Sigmoid colon (tissue), 7 donors: ENCODE results near the gene IKZF4. TPM values are rescaled to one million over a fixed set of nuclear protein-coding genes. Genes with fewer than 3 reads are reported as not detected.

Source experiments
- DNase-seq: peaks from one replicate; pipeline ENCODE4 v3.0.0-alpha.2; 2019
- H3K27ac ChIP-seq, 4 donors: fragments of 200-600 bp; sonication (generic); one replicate each; pipeline ENCODE4 v1.5.1; 2016 to 2019; ENCODE audit warnings: mild to moderate bottlenecking in 1 of 4
- H3K27me3 ChIP-seq, 3 donors: fragments of 200-600 bp; sonication (generic); one replicate each; pipeline ENCODE4 v1.5.1; 2019; ENCODE audit warnings: mild to moderate bottlenecking in 1 of 3
- H3K36me3 ChIP-seq, 4 donors: fragments of 200-600 bp; sonication (generic); one replicate each; pipeline ENCODE4 v1.5.1; 2016 to 2019
- H3K4me1 ChIP-seq, 4 donors: fragments of 200-600 bp; sonication (generic); one replicate each; pipeline ENCODE4 v1.5.1; 2017 to 2019
- H3K4me3 ChIP-seq, 4 donors: fragments of 200-600 bp; sonication (generic); one replicate each; pipeline ENCODE4 v1.5.1; 2017 to 2019; ENCODE audit warnings: mild to moderate bottlenecking in 2 of 4, moderate library complexity in 1 of 4
- H3K9me3 ChIP-seq, 4 donors: fragments of 200-600 bp in 3 of 4; sonication (generic) in 3 of 4; one replicate each; pipeline versions ENCODE4 v1.5.1 to v1.6.1; 2013 to 2019
- EP300 ChIP-seq, 4 donors: sonication (generic); formaldehyde crosslinking; IDR thresholded peaks; one replicate each; pipeline ENCODE4 v1.6.1; 2017; ENCODE audit warnings: antibody characterized with exemption in 4 of 4
- POLR2A ChIP-seq, 2 donors: fragments of 450-650 bp; IDR thresholded peaks; one replicate each; pipeline ENCODE4 v1.6.1; 2016; ENCODE audit warnings: antibody characterized with exemption in 2 of 2, mild to moderate bottlenecking in 2 of 2, moderate library complexity in 2 of 2
- POLR2AphosphoS5 ChIP-seq, 4 donors: sonication (generic); formaldehyde crosslinking; IDR thresholded peaks; one replicate each; pipeline ENCODE4 v1.6.1; 2017; ENCODE audit warnings: antibody characterized with exemption in 4 of 4
- WGBS, 2 donors: extraction: QIAGEN DNeasy Blood & Tissue Kit; methylation state at CpG; one replicate each; pipeline ENCODE4 v1.1.7; 2013; 5-methylcytosine and 5-hydroxymethylcytosine counted together
- intact Hi-C: fragments of 100-400 bp; cut with DNase I; formaldehyde crosslinking; loops from one replicate; pipeline ENCODE4 v1.15.1; 2023
- polyA plus RNA-seq, 3 donors: library from polyadenylated mRNA; stranded (reverse); fragments of 200-250 nt; gene quantifications; one replicate each; pipeline ENCODE4 v1.2.3, GENCODE V29; 2013
- total RNA-seq, 4 donors: library from RNA; depleted of rRNA; stranded (reverse); fragments of >200 nt; gene quantifications; one replicate each; pipeline ENCODE4 v1.1.0, GENCODE V29; 2016
- TF ChIP-seq, protein P1 (sequence below), 4 experiments: fragments of 450-650 bp in 3 of 4; fragments of 200-600 bp in 1 of 4; IDR thresholded peaks; one replicate each; pipeline ENCODE4 v1.5.1; 2016 to 2019; ENCODE audit warnings: antibody characterized with exemption in 4 of 4, mild to moderate bottlenecking in 3 of 4, moderate library complexity in 2 of 4
- donor health status: healthy with polysubstance abuse.
- donor health status: Bipolar disorder and iron deficiency.
- donor health status: healthy.

IKZF4 gene
- total and polyA plus RNA-seq, 7 donors: 0.92 to 23.8 (median 2.4) TPM

DNA sequence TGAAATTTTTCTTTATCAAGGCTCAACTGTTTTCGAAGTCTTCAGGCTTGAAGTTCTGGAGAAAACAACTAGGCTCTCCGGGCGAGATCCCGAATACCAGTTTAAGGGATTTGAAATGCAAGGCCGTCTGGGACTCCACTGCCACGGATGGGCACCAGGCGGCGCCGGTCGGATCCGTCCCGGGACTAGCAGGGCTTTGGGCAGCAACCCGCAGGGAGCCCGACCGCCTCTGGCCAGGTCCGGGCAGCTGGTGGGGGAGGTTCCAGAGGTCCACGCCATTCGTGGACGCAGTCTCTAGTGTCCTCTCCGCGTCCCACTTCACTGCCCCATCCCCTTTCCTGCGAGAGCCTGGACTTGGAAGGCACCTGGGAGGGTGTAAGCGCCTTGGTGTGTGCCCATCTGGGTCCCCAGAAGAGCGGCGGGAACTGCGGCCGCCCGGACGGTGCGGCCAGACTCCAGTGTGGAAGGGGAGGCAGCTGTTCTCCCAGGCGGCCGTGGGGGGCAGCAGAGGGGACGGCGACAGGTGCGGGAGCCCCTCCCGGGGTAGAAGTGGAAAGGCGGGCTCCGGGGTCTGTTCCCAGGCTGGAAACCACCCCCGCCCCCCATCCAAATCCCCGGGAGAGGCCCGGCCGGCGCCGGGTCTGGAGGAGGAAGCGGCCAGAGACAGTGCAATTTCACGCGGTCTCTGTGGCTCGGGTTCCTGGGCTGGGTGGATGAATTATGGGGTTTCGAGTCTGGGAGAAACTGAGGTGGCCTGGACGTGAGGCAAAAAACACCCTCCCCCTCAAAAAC, 58.3 kb downstream of the IKZF4 start:
- Histone ChIP-seq H3K27me3 (peaks cover 0 to 14% (median 3%) of the 10 kb centered on the region in 3 donors), H3K27ac (peak overlapping the region; percentile 59 to 79 (median 76)), H3K9me3 (no peaks in the 10 kb centered on the region), H3K4me1 (peaks cover 0 to 22% (median 18%) of the 10 kb centered on the region in 4 donors), H3K4me3 (peak overlapping the region; percentile 37 to 58 (median 46)), H3K36me3 (no peaks in the 10 kb centered on the region)
- intact Hi-C loops: loop anchor here (1.0 kb wide), 1 partner anchor 25 kb away; the partner anchor contains the start of gene PA2G4
- no peak for TF ChIP-seq POLR2A (IDR thresholded peaks at IDR 0.05)
- no peak for TF ChIP-seq EP300 (IDR thresholded peaks at IDR 0.05)
- peak in 3 of 4 donors; percentile 4 to 44 (median 28) for TF ChIP-seq POLR2AphosphoS5 (IDR thresholded peaks at IDR 0.05)
- TF ChIP-seq, protein P1, sequence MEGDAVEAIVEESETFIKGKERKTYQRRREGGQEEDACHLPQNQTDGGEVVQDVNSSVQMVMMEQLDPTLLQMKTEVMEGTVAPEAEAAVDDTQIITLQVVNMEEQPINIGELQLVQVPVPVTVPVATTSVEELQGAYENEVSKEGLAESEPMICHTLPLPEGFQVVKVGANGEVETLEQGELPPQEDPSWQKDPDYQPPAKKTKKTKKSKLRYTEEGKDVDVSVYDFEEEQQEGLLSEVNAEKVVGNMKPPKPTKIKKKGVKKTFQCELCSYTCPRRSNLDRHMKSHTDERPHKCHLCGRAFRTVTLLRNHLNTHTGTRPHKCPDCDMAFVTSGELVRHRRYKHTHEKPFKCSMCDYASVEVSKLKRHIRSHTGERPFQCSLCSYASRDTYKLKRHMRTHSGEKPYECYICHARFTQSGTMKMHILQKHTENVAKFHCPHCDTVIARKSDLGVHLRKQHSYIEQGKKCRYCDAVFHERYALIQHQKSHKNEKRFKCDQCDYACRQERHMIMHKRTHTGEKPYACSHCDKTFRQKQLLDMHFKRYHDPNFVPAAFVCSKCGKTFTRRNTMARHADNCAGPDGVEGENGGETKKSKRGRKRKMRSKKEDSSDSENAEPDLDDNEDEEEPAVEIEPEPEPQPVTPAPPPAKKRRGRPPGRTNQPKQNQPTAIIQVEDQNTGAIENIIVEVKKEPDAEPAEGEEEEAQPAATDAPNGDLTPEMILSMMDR (IDR thresholded peaks at IDR 0.05): peak; percentile 57 to 81 (median 76)
- 1 to 3% methylated on average over 50 of the region's 50 CpGs for WGBS, 2 donors
- peak; percentile 93 for DNase-seq

GRCh38 chr12:56079723-56080555, 59.1 kb downstream of the IKZF4 start, which contains the start of gene ERBB3:
Gene ERBB3 (plus strand): TSS chr12:56080165. CDS start chr12:56080301, 136 bp downstream.
- WGBS, 2 donors: 0 to 1% methylated on average over 59 of the region's 59 CpGs
- peaks cover 0 to 14% (median 3%) of the 10 kb centered on the region in 3 donors for H3K27me3 ChIP-seq
- intact Hi-C loops: loop anchor here (1.0 to 5.0 kb wide), 2 partner anchors 24 to 33 kb away; partner anchors contain the start of gene PA2G4
- DNase-seq: peak; percentile 87
- peaks cover 0 to 22% (median 18%) of the 10 kb centered on the region in 4 donors for H3K4me1 ChIP-seq
- no peaks in the 10 kb centered on the region for H3K9me3 ChIP-seq
- H3K27ac ChIP-seq: peak within 1 kb of the TSS; percentile 59 to 79 (median 76)
- no peak for TF ChIP-seq EP300 (IDR thresholded peaks at IDR 0.05)
- TF ChIP-seq POLR2A (IDR thresholded peaks at IDR 0.05): peak in 1 of 2 donors; percentile 80
- peak in 3 of 4 donors; percentile 22 to 83 (median 75) for TF ChIP-seq POLR2AphosphoS5 (IDR thresholded peaks at IDR 0.05)
- H3K36me3 ChIP-seq: no peaks in the 10 kb centered on the region
- peak within 1 kb of the TSS; percentile 37 to 58 (median 46) for H3K4me3 ChIP-seq

DNA sequence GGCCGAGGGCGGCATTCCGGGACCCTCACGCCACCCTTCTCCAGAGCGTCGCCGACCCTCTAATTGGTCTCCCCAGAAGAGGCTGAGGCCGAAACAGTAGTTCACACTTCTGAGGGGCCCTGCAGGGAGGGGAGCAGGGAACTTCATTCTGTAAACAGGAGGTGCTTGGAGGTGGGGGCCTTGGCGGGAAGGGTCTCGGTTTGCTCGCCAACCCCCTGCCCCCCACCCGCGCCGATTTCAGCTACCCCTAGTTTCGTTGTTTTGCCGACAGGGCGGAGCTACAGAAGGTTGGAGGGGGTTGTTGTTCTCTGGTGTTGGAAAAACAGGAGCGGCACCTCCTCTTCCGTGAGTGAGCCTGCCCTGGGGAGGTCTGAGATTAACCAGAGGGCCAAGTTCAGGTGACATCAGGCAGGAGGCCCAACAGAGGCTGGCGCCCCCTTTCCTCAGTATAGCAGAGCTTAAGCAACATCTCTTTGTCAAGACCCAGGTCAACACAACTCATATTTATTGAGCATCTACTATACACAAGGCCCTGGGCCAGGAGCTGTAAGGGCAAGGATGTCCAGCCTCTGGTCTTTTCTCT, 59.8 kb downstream of the IKZF4 start:
- no peaks in the 10 kb centered on the region for H3K36me3 ChIP-seq
- H3K4me3 ChIP-seq: peak overlapping the region; percentile 37 to 58 (median 46)
- H3K27me3 ChIP-seq: peaks cover 0 to 14% (median 3%) of the 10 kb centered on the region in 3 donors
- H3K27ac ChIP-seq: peak overlapping the region; percentile 55 to 79 (median 76)
- no peaks in the 10 kb centered on the region for H3K9me3 ChIP-seq
- TF ChIP-seq POLR2AphosphoS5 (IDR thresholded peaks at IDR 0.05): no peak
- peak in 1 of 2 donors; percentile 52 for TF ChIP-seq POLR2A (IDR thresholded peaks at IDR 0.05)
- WGBS, 2 donors: 6 to 23% methylated on average over 20 of the region's 20 CpGs
- intact Hi-C loops: loop anchor here (5.0 kb wide), 1 partner anchor 33 kb away; no protein-coding TSS in a partner anchor
- peaks cover 0 to 22% (median 18%) of the 10 kb centered on the region in 4 donors for H3K4me1 ChIP-seq
- DNase-seq: no peak

GRCh38 chr12:56081393-56082347, 60.8 kb downstream of the IKZF4 start:
- DNase-seq: peak; percentile 56
- no peaks in the 10 kb centered on the region for H3K9me3 ChIP-seq
- peaks cover 0 to 22% (median 18%) of the 10 kb centered on the region in 4 donors for H3K4me1 ChIP-seq
- peaks cover 0 to 14% (median 3%) of the 10 kb centered on the region in 3 donors for H3K27me3 ChIP-seq
- WGBS, 2 donors: 10 to 59% methylated on average over 6 of the region's 6 CpGs
- peak overlapping the region; percentile 37 to 58 (median 46) for H3K4me3 ChIP-seq
- intact Hi-C loops: loop anchor here (5.0 kb wide), 1 partner anchor 34 kb away; no protein-coding TSS in a partner anchor
- H3K36me3 ChIP-seq: no peaks in the 10 kb centered on the region
- peak overlapping the region in 2 of 4 donors; percentile 75 to 76 for H3K27ac ChIP-seq
- no peak for TF ChIP-seq EP300 (IDR thresholded peaks at IDR 0.05)
- TF ChIP-seq POLR2AphosphoS5 (IDR thresholded peaks at IDR 0.05): peak in 2 of 4 donors; percentile 22 to 38
- TF ChIP-seq, protein P1 (IDR thresholded peaks at IDR 0.05): no peak
- TF ChIP-seq POLR2A (IDR thresholded peaks at IDR 0.05): peak in 1 of 2 donors; percentile 51
